ENCODE measurements around the gene CELA3B.
"Not testable (repeated sequence)": the region's sequence is repeated elsewhere in the genome, so short reads cannot be mapped to it uniquely, and the experiment has no call there.

CELA3B gene, protein sequence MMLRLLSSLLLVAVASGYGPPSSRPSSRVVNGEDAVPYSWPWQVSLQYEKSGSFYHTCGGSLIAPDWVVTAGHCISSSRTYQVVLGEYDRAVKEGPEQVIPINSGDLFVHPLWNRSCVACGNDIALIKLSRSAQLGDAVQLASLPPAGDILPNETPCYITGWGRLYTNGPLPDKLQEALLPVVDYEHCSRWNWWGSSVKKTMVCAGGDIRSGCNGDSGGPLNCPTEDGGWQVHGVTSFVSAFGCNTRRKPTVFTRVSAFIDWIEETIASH

DNA sequence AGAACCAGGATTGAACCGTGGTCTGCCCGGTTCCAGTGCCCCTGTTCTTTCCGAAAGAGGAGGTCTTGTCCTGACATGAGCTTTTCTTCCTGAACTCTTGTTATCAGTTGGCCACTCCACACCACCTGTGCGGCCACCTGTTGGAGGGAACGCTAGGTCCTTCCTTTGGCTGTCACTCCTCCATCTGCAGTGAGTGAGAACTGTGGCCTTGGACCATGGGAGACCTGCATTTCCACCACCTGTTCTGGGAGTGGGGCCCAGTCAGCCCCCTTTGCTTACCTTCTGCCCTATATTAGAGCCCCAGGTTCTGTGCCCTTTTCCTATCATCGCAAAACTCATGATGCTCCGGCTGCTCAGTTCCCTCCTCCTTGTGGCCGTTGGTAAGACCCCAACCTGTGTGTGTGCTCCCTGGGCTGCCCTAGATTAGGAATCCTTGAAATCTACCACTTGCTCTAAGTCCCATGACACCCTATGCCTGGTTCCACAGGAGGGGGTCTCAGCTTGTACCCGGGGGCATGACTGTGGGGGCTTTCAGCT, at the start of gene CELA3B:
Gene CELA3B (plus strand): TSS at position 320 of the 537 bp plus-strand sequence. CDS start 18 bp downstream, at position 338.
- DNase-seq, result not testable (repeated sequence)

DNA sequence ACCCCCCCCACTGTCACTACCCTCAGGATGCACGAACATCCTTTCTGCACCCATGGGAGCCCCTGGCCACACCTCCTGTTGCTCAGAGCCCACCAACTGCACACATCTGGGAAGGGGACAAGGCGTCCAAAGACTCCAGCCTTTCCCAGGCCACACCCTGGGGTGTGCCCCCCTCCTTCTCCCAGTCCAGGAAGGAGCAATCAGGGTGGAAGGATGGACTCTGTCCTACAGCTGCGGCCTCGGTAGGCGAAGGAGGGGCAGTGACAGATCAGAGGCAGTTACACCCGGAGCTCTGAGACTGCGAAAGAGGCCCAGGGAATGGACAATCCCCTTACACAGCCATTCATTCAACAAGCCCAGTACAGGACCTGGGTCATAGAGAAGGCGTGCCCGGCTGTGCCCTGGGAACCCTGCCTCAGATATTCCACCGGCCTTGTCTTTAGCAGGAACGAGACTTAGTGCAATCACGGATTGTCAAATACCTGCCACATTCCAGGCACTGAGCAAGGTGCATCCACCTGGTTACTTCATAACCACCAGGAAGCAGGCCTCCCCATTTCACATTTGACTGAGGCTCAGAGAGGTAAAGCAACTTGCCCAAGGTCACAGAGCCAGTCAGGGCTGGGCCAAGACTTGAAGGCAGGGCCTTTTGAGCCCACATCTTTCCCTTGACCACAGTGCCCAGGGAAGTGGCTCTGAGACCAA, 49.1 kb upstream of the CELA3B start:
- no peak for DNase-seq

DNA sequence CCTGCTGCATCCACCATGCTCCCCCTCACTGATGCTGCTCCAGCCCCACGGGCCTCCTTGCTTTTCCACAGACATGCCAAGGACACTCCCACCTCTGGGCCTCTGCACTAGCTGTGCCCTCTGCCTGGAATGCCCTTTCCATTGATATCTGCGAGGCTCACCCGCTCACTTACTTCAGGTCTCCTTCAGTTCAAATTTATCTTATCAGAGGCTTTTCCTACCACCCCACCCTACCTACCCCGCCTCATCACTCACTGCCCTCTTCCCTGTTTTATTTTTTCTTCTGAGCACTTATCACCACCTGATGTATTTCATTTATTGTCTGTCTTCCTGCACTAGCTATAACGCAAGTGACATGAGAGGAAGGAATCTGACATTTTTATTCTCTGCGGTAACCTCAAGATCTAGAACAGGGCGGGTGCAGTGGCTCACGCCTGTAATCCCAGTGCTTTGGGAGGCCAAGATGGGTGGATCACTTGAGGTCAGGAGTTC, 46.7 kb upstream of the CELA3B start:
- DNase-seq, result no peak

DNA sequence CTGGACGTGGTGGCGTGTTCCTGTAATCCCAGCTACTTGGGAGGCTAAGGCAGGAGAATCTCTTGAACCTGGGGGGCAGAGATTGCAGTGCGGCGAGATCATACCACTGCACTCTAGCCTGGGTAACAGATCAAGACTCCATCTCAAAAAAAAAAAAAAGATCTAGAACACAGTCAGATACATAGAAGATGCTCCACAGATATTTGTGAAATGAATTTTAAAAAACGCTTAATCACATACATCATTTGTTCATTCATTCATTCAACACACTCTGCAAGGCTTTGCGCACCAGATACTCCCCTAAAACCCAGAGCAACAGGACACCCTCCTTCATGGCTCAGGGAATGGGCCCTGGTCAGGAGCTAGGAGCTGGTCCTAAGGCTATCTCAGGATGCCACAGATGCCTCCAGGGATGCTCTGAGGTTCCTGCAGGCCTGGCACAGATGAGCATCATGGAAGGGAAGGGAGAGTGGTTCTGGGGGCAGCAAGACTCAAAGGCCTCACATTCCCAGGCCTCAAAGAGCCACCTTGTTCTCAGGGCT, 46.1 kb upstream of the CELA3B start:
- no peak for DNase-seq

DNA sequence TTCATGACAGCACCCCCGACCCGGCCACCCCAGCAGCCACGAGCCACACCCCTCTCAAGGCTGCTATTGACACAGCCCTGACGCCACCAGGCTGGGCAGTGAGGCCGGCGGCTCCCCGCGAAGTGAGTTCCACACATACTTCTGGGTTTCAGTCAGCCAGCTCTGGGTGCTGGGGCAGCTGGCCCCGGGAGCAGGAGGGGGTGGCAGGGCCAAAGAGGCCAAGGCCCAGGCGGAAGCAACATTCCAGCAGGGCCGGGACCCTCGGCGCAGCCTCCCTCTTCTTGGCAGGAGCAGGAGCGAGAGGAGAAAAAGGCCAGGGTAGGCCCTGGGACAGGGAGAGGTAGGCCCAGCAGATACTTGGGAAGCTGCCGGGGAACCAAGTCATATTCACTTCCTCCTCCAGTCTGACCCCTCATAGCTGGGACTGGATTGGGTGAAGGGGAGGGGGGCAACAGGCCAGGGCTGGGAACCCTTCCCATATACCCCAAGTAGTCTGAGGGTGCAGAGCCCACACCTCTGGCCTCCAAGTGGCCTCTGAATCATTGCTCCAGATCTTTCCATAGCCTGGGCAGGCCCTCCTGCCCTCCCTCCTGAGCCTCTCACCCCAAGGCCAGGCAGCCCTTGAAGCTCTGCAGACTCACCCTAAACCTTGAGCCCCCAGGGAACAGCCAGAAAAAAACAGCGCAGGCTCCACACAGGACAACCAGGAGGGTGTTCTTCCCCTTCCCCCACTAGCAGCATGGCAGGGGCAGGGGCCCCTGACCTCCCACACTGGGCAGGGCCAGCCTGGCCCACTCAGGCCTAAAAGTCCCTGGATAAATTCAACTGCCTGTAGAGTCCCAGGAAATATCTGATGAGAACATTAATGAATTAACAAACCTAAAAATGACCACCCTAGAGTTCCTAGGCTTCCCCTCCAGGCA, 45.4 kb upstream of the CELA3B start:
- no peak for DNase-seq

DNA sequence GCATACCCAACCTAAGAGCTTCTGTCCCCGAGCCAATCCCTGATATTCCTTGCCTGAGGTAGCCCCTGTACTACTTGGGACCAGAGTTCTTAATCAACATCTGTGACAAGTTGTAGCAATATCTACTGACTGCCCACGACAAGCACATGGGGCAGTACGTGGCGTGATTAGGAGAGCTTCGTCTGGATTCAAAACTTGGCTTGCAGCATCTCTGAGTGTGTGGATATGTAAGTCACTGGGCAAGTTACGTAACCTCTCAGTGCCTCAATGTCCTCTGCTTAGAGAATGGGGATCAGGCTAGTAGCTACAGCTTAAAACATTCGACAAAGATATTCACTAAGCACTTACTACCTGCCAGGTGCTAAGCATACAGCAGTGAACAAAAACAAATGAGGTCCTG, 44.7 kb upstream of the CELA3B start:
- no peak for DNase-seq

DNA sequence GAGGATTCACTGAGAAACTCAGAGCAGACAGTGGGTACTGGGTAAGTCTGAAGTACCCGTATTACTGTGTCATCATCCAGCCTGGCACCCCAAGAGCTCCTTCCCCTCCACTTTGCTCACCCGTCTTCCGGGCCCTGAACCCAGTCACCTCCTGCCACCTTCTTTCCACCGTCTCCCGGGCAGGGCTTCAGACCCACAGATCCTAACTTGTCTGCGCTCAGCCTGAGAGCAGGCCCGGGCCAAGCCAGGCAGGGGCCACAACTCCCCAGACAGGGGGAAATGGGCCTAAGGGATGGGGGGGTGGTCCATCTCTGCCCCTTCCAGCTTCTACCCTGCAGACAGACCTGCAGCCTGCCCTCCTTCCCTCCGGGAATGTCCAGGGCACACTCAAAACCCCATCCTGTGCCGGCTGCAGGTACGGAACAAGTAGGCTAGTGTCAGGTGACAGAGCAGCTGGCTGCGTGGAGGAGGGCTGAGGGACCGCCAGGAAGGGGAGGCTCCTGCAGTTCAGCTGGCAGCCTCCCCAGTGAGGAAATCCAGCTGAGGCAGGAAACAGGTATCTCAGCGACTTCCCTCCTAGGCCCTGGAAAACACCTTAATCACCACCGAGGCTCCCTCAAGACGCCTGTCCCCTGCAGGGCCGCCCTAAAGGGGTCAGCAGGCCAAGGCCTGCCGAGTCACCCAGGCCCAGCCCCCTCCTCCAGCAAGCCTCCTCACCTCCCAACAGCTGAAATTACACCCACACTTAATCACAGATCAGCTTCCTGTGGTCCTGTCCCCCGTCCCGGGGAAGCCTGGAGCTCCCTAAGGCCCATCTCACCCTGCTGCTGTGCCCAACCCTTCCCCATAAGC, 43.2 kb upstream of the CELA3B start:
- peak; percentile 92 for DNase-seq

DNA sequence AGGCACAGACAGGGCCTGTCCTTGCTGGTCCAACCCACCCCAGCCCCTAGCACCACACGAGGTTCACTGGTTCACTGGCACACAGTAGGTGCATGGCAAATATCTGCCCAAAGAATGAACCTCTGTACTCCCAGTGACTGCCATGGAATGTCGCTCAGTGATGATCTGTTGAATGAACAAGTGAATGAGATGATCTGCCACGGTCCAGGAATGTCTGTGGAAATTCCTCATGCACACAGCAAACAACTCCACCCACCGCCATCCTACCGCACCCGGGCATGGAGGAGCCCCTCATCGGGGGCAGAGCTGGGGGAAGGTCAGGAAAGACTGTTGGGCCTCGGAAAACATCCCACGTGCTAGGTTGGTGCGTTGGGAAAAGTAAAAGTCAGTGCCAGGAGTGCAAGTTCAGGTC, 41.4 kb upstream of the CELA3B start:
- DNase-seq, result no peak

DNA sequence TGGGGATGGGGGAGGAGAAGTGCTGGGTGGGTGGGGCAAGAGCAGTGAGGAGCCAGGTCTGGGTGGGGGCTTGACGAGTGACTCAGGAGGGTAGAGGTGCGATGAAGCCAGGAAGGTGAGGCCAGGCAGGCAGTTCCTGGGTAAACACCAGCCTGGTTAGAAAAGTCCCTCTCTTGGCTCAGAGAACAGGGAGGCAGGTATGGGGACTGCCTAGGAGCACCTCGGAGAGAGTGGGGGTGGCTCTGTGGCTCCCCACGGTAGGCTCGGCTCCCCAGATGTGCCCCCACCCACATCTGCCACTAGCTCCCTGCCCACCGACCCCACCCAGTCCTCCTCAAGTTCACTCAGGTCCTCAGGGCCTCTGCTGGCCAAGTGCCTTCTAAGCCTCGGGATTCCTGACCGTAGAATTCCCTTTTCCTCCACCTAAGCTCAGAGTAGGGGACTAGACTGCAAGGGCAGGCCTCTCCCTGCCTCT, 40.9 kb upstream of the CELA3B start:
- no peak for DNase-seq

DNA sequence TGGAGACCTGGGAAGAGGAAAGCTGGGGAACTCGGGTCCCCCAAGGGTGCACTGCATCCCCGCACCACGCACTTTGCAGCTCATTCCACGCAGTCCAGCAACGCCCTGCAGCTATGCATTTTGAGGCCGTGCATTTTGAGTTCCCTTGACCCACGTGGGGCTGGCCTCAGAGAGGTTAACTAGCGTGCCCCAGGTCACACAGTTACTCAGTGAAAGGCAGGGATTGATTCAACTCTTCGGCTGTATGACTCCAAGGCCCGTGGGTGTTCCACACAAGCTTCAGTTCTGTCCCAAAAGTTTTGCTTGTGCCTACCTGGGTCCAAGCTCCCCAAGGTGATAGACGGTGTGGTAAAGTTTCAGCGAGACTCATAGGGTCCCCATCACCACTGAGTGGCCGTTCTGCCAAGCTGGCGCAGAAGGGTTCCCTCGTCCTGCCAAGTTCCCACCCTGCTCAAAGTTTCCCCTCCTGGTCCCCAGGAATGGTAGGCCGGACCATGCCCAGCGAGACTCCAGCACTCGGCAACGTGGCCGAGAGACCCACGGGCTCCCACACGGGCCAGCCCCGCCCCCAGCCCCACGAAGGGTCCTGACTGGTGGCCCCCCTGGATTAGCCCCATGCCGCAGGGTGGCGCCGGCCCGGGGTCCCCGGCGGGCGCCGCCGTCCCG, 40.3 kb upstream of the CELA3B start:
- no peak for DNase-seq

DNA sequence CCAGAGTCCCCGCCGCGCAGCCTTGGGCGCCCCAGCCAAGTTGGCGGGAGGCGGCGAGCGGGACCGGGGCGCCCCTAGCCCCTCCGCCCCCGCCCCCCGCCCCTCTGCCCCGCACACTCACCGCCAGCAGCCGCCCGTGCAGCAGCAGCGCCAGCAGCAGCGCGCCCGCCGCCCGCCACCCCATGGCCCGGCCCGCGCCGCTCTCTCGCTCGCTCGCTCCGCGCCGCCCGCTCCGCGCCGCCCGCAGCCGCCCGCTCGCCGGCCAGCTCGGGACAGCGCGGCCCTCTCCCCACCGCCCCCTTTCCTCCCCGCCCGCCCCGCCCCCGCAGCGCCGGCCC, 39.8 kb upstream of the CELA3B start, which contains the start of gene HSPG2:
Gene HSPG2 (minus strand): TSS at position 277 of the 338 bp plus-strand sequence. CDS start 93 bp downstream, at position 184.
- DNase-seq, result no peak

DNA sequence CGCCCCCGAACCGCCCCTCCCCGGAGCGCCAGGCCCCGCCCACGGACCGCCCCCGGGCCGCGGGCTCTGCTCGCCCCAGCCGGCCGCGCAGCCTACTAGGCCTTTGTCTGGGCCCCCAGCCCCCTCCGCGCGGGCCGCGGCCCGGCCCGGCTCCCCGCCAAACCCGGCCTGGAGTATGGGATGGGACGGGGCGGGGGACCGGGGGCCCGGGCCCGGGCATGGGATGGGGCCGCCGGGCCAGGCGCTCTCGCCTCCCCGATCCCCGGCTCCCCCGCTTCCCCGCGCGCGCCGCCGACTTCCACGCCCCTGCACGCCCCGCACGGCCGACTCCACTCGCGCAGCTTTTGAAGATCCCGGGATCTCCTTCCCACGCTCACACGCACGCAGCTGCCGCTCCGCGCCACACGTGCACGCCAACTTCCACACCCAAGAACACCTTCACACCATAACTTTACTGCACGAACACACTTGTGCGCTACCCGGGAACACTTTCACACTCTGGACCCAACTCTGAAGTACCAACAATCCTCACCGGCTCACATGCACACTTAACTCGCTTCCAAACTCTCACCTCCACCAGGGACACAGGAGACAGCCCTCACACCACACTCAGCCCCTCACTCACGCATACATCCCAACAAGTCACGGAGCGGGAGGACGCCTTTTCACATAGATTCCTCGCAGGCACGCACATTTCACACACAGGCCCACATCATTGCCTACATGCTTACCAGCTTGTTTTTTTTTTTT, 39.3 kb upstream of the CELA3B start:
- DNase-seq, result peak; percentile 81

DNA sequence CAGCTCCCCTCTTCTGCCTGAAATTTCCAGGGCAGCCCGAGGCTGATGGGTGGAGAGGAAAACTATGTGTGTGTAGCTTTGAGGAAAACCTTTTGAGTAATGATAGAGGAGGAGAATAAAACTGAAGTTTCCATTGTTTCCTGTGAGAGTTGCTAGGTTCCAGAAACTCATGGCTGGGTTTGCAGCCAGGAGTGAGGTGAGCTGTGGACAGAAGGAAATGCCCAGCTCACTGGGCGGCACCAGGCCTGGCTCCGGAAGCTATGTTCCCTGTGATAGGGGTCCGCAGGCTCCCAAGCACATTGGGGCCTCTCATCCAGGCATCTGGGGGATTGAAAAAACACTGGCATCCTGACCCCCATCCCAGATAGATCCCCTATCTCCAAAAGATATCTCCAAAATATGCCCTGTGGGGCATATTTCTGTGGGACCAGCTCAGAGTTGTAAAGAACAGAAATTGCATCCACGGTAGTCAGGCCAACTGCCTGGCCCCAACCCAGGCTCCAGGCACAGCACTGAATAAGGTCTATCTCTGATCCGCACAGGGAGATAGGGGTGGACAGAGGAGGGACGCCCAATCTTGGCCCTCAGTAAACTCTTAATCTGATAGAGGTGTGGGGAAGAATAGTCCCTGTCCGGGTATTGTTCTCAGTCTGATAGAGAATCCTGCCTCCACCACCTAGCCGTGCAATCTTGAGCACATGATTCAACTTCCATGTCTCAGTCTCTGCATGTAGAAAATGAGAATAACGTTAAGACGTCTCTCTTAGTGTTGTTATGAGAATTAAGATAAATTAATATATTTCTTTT, 37.9 kb upstream of the CELA3B start:
- no peak for DNase-seq

DNA sequence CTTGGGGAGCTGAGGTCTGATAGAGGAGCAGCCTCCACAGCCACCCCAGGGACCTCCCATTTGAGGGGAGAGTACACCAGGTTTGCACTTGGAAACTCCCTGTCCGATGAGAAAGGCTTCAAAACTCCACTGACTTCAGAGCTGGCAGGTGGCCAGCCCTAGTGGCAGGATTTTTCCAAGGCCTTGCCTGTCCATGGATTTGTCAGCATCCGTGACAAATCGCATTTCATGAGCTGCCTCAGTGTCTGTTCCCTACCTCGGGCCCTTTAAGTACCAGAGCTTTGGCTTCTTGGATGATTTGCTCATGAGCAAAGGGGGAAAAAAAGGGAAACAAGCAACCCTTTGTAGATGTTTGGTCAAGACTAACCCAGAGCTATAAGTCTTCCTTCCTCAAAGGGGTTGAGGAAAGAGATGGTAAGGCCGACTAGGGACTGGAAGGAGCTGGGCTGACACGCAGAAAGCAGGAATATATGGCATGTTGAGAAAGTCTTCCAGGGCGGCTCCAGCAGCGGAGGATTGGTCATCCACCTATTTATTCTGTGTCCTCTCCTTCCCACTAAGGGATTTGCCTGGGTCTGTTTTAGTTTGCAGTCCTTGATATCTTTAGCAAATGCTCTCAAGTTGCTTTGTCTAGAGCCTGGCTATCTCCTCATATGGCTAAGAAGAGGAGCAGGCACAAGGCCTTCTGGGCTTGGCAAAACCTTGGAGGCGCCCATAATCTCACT, 37.0 kb upstream of the CELA3B start:
- no peak for DNase-seq

DNA sequence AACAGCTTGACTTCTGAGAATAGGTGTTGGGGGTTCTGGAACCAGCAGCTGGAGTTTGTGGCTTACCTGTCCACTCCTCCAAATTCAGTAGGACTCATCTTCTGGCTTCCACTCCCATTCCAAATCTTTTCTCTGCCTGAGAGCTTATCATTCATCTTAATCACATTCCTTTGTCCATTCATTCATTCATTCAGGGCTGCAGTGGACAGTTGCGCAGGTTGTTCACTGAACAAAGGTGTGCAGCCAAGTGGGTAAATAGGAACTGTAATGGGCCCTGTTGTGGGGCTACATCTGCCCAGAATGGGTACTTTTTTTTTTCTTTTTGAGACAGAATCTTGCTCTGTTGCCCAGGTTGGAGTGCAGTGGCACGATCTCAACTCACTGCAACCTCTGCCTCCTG, 36.3 kb upstream of the CELA3B start:
- DNase-seq, result no peak

DNA sequence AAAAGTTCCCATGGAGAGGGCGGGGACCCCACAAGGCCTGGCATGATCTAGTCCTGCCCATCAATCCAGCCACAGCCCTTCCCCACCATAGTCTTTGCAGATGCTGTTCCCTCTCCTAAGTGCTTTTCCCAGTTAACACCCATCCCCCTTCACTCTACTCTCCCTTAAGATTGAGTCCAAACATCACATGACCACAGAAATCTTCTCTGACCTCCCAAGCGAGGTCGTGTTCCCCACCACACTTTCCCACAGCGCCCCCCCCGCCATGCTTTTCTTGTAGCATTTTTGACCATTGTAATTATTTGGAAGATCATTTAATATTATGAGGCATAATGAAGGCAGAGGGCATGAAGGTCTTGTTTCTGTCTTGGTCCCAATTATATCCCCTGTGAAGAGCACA, 35.5 kb upstream of the CELA3B start:
- DNase-seq, result no peak

DNA sequence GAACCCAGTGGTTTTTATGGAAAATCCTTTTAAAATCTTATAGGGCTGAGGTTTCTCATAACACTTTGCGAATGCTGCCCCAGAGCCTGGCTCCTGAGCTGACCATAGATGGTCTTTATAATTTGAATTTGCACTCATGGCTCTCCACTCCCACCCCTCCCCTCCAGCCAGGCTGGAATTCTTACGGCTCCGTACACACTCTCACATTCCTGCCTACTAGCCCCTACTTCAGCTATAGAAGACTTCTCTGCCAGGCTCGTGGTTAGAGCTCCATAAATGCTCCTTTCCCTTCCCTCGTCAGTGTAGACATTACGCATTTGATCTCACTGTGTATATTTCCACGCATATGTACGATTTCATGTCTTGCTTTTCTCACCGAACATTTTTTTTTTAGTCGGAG, 34.4 kb upstream of the CELA3B start:
- no peak for DNase-seq

DNA sequence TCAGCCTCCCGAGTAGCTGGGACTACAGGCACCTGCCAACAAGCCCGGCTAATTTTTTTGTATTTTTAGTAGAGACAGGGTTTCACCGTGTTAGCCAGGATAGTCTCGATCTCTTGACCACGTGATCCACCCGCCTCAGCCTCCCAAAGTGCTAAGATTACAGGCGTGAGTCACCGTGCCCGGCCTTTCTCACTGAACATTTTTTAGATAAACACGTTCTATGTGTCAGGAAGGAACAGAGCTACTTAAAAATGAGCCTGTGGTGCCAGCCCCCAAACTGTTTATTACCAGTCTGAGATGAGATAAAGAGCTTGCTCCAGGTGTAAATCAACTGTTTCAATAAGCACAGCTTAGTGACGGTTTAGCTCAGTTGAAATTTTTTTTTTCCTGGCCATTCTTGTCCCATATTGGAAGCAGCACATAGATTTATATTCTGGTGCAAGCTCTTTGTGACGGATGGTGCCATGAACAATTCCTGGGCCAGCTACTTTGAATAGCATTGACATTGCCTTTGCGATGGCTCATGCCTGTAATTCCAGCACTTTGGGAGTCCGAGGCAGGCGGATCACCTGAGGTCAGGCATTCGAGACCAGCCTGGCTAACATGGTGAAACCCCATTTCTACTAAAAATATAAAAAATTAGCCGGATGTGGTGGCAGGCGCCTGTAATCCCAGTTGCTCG, 33.7 kb upstream of the CELA3B start:
- not testable (repeated sequence) for DNase-seq
